GM12891 (cell line): ENCODE results near the gene UGT1A5.

Source experiments
- PAX5 ChIP-seq: IDR thresholded peaks from 2 replicates; pipeline ENCODE4 v1.6.1; 2011; ENCODE audit warnings: low read length, moderate library complexity, mild to moderate bottlenecking; ENCODE audit not compliant: insufficient read depth, severe bottlenecking
- POLR2A ChIP-seq: IDR thresholded peaks from 2 replicates; pipeline ENCODE4 v1.6.1; 2011; ENCODE audit warnings: low read depth, low read length, control low read depth
- POLR2AphosphoS5 ChIP-seq: IDR thresholded peaks from 2 replicates; pipeline ENCODE4 v1.6.1; 2011; ENCODE audit warnings: low read depth, low read length, control low read depth
- POU2F2 ChIP-seq: IDR thresholded peaks from 2 replicates; pipeline ENCODE4 v1.6.1; 2011; ENCODE audit warnings: low read depth, mild to moderate bottlenecking, control low read depth, low read length, moderate library complexity
- TAF1 ChIP-seq: IDR thresholded peaks from 2 replicates; pipeline ENCODE4 v1.6.1; 2011; ENCODE audit warnings: low read depth, low read length, control low read depth

- TF ChIP-seq POLR2AphosphoS5 (no peak), TAF1 (no peak), POLR2A (no peak), PAX5 (no peak), POU2F2 (no peak)
Observed at GRCh38 chr2:233811732-233812131, 99.0 kb downstream of the UGT1A5 start.
